Lower leg skin (tissue), 4 donors: ENCODE results near the gene APOE. TPM values are rescaled to one million over a fixed set of nuclear protein-coding genes. Genes with fewer than 3 reads are reported as not detected.
A peak's percentile ranks its signal among the peaks of the same experiment; 100 is the strongest.
"Not testable (repeated sequence)": the region's sequence is repeated elsewhere in the genome, so short reads cannot be mapped to it uniquely, and the experiment has no call there.

Source experiments
- DNase-seq, 2 donors: peaks; one replicate each; pipeline ENCODE4 v3.0.0-alpha.2; 2019; ENCODE audit warnings: low spot score in 2 of 2
- H3K4me3 ChIP-seq: fragments of 200-600 bp; sonication (generic); 2 replicates; pipeline ENCODE4 v1.5.1; 2017; ENCODE audit warnings: mild to moderate bottlenecking, low read depth; ENCODE audit not compliant: poor library complexity, severe bottlenecking
- POLR2A ChIP-seq, 2 donors: fragments of 450-650 bp; IDR thresholded peaks; one replicate each; pipeline ENCODE4 v1.6.1; 2016 to 2017; ENCODE audit warnings: antibody characterized with exemption in 2 of 2, mild to moderate bottlenecking in 1 of 2, moderate library complexity in 1 of 2
- WGBS, 2 donors: methylation state at CpG; one replicate each; pipeline ENCODE4 v1.1.5; 2018; 5-methylcytosine and 5-hydroxymethylcytosine counted together
- intact Hi-C: fragments of 100-400 bp; cut with DNase I; formaldehyde crosslinking; loops from one replicate; pipeline ENCODE4 v1.15.0; 2023; ENCODE audit warnings: low total_unique reads
- total RNA-seq, 4 donors: library from RNA; depleted of rRNA; stranded (reverse); fragments of >200 nt; gene quantifications; one replicate each; pipeline ENCODE4 v1.1.0, GENCODE V29; 2016
- TF ChIP-seq, protein P1 (sequence below), 3 donors: fragments of 450-650 bp; IDR thresholded peaks; one replicate each; pipeline ENCODE4 v1.5.1; 2016; ENCODE audit warnings: antibody characterized with exemption in 3 of 3, mild to moderate bottlenecking in 3 of 3, moderate library complexity in 2 of 3

Gene APOE
- 100 to 1,000 TPM; 511 to 997 (median 747) TPM for total RNA-seq

DNA sequence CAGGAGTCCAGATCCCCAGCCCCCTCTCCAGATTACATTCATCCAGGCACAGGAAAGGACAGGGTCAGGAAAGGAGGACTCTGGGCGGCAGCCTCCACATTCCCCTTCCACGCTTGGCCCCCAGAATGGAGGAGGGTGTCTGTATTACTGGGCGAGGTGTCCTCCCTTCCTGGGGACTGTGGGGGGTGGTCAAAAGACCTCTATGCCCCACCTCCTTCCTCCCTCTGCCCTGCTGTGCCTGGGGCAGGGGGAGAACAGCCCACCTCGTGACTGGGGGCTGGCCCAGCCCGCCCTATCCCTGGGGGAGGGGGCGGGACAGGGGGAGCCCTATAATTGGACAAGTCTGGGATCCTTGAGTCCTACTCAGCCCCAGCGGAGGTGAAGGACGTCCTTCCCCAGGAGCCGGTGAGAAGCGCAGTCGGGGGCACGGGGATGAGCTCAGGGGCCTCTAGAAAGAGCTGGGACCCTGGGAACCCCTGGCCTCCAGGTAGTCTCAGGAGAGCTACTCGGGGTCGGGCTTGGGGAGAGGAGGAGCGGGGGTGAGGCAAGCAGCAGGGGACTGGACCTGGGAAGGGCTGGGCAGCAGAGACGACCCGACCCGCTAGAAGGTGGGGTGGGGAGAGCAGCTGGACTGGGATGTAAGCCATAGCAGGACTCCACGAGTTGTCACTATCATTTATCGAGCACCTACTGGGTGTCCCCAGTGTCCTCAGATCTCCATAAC is at the start of gene APOE:
TSS of gene APOE (plus strand) at position 360 of the 724 bp plus-strand sequence. CDS start 829 bp downstream, outside the sequence.
- intact Hi-C loops: loop anchor here (10.0 kb wide), 1 partner anchor 419 kb away; the partner anchor contains the start of gene CKM
- 4 to 5% methylated on average over 16 to 19 of the region's 20 CpGs for WGBS, 2 donors
- TF ChIP-seq, protein P1, sequence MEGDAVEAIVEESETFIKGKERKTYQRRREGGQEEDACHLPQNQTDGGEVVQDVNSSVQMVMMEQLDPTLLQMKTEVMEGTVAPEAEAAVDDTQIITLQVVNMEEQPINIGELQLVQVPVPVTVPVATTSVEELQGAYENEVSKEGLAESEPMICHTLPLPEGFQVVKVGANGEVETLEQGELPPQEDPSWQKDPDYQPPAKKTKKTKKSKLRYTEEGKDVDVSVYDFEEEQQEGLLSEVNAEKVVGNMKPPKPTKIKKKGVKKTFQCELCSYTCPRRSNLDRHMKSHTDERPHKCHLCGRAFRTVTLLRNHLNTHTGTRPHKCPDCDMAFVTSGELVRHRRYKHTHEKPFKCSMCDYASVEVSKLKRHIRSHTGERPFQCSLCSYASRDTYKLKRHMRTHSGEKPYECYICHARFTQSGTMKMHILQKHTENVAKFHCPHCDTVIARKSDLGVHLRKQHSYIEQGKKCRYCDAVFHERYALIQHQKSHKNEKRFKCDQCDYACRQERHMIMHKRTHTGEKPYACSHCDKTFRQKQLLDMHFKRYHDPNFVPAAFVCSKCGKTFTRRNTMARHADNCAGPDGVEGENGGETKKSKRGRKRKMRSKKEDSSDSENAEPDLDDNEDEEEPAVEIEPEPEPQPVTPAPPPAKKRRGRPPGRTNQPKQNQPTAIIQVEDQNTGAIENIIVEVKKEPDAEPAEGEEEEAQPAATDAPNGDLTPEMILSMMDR (IDR thresholded peaks at IDR 0.05): no peak
- TF ChIP-seq POLR2A (IDR thresholded peaks at IDR 0.05): no peak
- peak within 1 kb of the TSS; percentile 4 for H3K4me3 ChIP-seq
- no peak for DNase-seq

DNA sequence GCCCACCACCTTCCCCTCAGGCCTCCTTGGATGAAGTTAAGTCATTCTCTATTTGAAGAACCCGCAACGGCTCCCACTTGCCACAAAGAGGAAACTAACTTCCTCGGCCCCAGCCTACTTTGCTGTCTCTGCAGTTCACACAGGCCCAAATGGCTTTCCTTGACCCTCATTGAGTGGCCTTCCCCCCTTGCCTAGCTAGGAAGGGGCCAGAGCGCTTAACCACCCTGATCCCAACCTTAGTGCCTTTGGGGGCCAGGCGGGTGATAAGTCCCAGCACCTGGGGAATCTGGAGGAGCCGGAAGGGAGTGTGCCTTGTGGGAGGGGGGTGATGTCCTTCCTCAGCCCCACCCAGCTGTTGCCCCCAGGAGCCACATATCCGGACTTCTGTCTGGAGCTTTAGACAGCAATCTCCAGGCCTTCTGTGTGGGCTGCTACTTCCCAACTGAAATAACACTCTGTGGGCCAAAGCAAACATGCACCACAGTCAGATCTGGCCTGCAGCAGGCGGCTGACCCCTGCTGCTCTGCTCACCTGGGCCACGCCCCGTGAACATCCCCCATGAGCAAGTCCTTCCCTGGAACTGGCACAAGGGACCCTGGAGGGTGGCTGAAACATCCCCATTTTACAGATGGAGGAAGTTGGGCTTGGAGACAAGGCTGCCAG is 49.0 kb upstream of the APOE start:
- intact Hi-C loops: no loop called here
- DNase-seq: no peak
- TF ChIP-seq, protein P1 (IDR thresholded peaks at IDR 0.05): no peak
- no peak for TF ChIP-seq POLR2A (IDR thresholded peaks at IDR 0.05)
- 68 to 74% methylated on average over 10 of the region's 10 CpGs for WGBS, 2 donors
- H3K4me3 ChIP-seq: no peak overlapping the region

DNA sequence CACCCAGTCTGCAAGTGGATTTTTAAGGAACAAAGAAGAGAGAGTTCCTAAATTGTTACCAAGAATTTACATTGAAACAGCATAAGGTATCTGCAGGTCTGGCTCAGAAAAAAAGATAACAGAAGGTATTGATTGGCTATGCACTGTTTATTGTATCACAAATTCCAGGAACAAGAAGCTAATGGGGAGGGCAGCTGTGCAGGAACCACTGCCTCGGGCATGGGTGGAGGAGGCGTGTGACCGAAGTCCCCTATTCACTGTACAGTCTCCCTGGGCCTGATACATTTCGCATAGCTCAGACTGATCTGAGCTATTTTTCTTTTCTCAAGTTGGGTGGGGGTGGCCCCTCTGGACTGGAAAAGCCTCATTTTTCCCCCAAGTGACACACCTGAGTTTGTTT is 47.8 kb upstream of the APOE start:
- H3K4me3 ChIP-seq: no peak overlapping the region
- DNase-seq: no peak
- TF ChIP-seq, protein P1 (IDR thresholded peaks at IDR 0.05): no peak
- TF ChIP-seq POLR2A (IDR thresholded peaks at IDR 0.05): no peak
- intact Hi-C loops: no loop called here
- WGBS, 2 donors: 57 to 64% methylated on average over 4 of the region's 4 CpGs

DNA sequence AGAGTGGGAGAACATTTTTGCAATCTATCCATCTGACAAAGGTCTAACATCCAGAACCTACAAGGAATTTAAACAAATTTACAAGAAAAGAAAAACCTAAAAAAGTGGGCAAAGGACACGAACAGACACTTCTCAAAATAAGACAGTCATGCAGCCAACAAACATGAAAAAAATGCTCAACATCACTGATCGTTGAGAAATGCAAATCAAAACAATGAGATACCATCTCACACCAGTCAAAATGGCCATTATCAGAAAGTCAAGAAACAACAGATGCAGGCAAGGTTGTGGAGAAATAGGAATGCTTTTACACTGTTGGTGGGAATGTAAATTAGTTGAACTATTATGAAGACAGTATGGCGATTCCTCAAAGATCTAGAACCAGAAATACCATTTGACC is 44.0 kb upstream of the APOE start:
- DNase-seq, intact Hi-C loops, H3K4me3 ChIP-seq: not testable (repeated sequence)
- WGBS, 2 donors: 79 to 85% methylated on average over 3 of the region's 3 CpGs

DNA sequence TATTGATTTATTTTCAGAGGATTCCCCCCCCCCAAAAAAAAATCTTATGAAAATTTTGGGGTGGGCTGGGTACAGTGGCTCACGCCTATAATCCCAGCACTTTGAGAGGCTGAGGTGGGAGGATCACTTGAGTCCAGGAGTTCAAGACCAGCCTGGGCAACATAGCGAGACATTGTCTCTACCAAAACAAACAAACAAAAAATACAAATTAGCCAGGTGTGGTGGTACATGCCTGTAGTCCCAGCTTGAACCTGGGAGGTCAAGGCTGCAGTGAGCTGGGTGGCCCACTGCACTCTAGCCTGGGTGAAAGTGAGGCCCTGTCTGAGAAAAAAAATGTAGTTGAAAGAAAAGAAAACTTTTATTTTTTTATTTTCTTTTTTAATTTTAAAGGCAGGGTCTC is 41.6 kb upstream of the APOE start:
- 91 to 92% methylated on average over 2 of the region's 2 CpGs for WGBS, 2 donors
- no peak overlapping the region for H3K4me3 ChIP-seq
- DNase-seq: no peak
- TF ChIP-seq, protein P1 (IDR thresholded peaks at IDR 0.05): no peak
- TF ChIP-seq POLR2A (IDR thresholded peaks at IDR 0.05): no peak
- intact Hi-C loops: no loop called here

DNA sequence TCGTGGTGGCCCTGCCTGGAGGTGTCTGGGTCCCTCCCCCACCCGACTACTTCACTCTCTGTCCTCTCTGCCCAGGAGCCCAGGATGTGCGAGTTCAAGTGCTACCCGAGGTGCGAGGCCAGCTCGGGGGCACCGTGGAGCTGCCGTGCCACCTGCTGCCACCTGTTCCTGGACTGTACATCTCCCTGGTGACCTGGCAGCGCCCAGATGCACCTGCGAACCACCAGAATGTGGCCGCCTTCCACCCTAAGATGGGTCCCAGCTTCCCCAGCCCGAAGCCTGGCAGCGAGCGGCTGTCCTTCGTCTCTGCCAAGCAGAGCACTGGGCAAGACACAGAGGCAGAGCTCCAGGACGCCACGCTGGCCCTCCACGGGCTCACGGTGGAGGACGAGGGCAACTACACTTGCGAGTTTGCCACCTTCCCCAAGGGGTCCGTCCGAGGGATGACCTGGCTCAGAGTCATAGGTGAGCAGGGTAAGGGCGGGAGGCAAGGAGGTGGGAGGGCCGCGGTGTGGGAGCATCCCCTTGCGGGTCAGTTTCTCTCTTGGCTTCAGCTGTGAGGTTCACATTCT is 40.3 kb upstream of the APOE start:
- WGBS, 2 donors: 87 to 94% methylated on average over 25 to 27 of the region's 27 CpGs
- DNase-seq: no peak
- intact Hi-C loops: no loop called here
- no peak overlapping the region for H3K4me3 ChIP-seq
- TF ChIP-seq POLR2A (IDR thresholded peaks at IDR 0.05): no peak
- TF ChIP-seq, protein P1 (IDR thresholded peaks at IDR 0.05): no peak
